SH-SY5Y (cell line): ENCODE data around the gene HSP90AB1.

Source experiments
- GATA2 ChIP-seq: IDR thresholded peaks from 2 replicates; pipeline ENCODE4 v1.6.1; 2011; ENCODE audit warnings: mild to moderate bottlenecking, low read depth, low read length
- GATA3 ChIP-seq: IDR thresholded peaks from 2 replicates; pipeline ENCODE4 v1.6.1; 2011; ENCODE audit warnings: low read depth, mild to moderate bottlenecking, low read length, moderate library complexity

GRCh38 chr6:44269921-44270525 is 23.1 kb downstream of the HSP90AB1 start, which contains the start of gene TMEM151B:
- TF ChIP-seq GATA3 (no peak), GATA2 (no peak)
